HepG2 (cell line): Measurements from ENCODE around the gene DRAXIN.

Source experiments
- CTCF ChIP-seq: sonication (generic); formaldehyde crosslinking; IDR thresholded peaks from 2 replicates; pipeline ENCODE4 v1.5.0; 2020; ENCODE audit warnings: mild to moderate bottlenecking, missing genetic modification reagents, moderate library complexity
- DPF2 ChIP-seq: sonication (generic); formaldehyde crosslinking; IDR thresholded peaks from 2 replicates; pipeline ENCODE4 v1.4.0; 2020; ENCODE audit warnings: mild to moderate bottlenecking, low read depth, missing genetic modification reagents, borderline replicate concordance
- JUND ChIP-seq: sonication (generic); formaldehyde crosslinking; IDR thresholded peaks from 2 replicates; pipeline ENCODE4 v1.8.0; 2022; ENCODE audit warnings: mild to moderate bottlenecking, missing genetic modification reagents
- NFE2L1 ChIP-seq: sonication (generic); formaldehyde crosslinking; IDR thresholded peaks from 2 replicates; pipeline ENCODE4 v1.4.0; 2020; ENCODE audit warnings: missing genetic modification reagents, mild to moderate bottlenecking, borderline replicate concordance
- POLR2A ChIP-seq, 2 experiments: IDR thresholded peaks; 2 replicates each; pipeline ENCODE4 v1.6.1; 2011; ENCODE audit warnings: low read depth in 2 of 2, low read length in 2 of 2, mild to moderate bottlenecking in 1 of 2, moderate library complexity in 1 of 2; ENCODE audit not compliant: insufficient read depth in 1 of 2
- ZNF274 ChIP-seq: sonication (generic); formaldehyde crosslinking; IDR thresholded peaks from 2 replicates; pipeline ENCODE4 v1.5.1; 2020; ENCODE audit warnings: mild to moderate bottlenecking, missing genetic modification reagents

- no peak for TF ChIP-seq JUND (CRISPR knock-in tag)
- no peak for TF ChIP-seq NFE2L1 (CRISPR knock-in tag)
- no peak for TF ChIP-seq DPF2 (CRISPR knock-in tag)
- TF ChIP-seq ZNF274 (CRISPR knock-in tag), result no peak
- no peak for TF ChIP-seq CTCF (CRISPR knock-in tag)
- TF ChIP-seq POLR2A (IDR thresholded peaks at IDR 0.05; ENCODE audit: insufficient read depth in 1 of 2, low read depth in 2 of 2, low read length in 2 of 2), result no peak
These were observed 13.4 kb downstream of the DRAXIN start for GRCh38 chr1:11704691-11705475.
